Suprapubic skin (tissue), 4 donors: ENCODE measurements around the gene UGGT1. TPM values are rescaled to one million over a fixed set of nuclear protein-coding genes. Genes with fewer than 3 reads are reported as not detected.

Source experiments
- DNase-seq, 2 donors: peaks; one replicate each; pipeline ENCODE4 v3.0.0-alpha.2; 2019; ENCODE audit warnings: low spot score in 2 of 2
- H3K27ac ChIP-seq: fragments of 200-600 bp; sonication (generic); one replicate; pipeline ENCODE4 v1.5.1; 2019
- H3K27me3 ChIP-seq: fragments of 200-600 bp; sonication (generic); one replicate; pipeline ENCODE4 v1.5.1; 2019
- H3K36me3 ChIP-seq: fragments of 200-600 bp; sonication (generic); one replicate; pipeline ENCODE4 v1.5.1; 2019
- H3K4me1 ChIP-seq: fragments of 200-600 bp; sonication (generic); one replicate; pipeline ENCODE4 v1.5.1; 2019
- H3K4me3 ChIP-seq: fragments of 200-600 bp; sonication (generic); one replicate; pipeline ENCODE4 v1.5.1; 2019; ENCODE audit warnings: mild to moderate bottlenecking
- H3K9me3 ChIP-seq: fragments of 200-600 bp; sonication (generic); one replicate; pipeline ENCODE4 v1.5.1; 2019
- CTCF ChIP-seq, 2 donors: fragments of 200-600 bp in 1 of 2; fragments of 450-650 bp in 1 of 2; sonication (generic) in 1 of 2; IDR thresholded peaks; one replicate each; pipeline ENCODE4 v1.5.1; 2016 to 2019; ENCODE audit warnings: antibody characterized with exemption in 2 of 2, mild to moderate bottlenecking in 1 of 2, moderate library complexity in 1 of 2
- EP300 ChIP-seq: sonication (generic); formaldehyde crosslinking; IDR thresholded peaks from one replicate; pipeline ENCODE4 v1.6.1; 2017; ENCODE audit warnings: antibody characterized with exemption
- POLR2A ChIP-seq, 2 donors: fragments of 450-650 bp; IDR thresholded peaks; one replicate each; pipeline ENCODE4 v1.6.1; 2017; ENCODE audit warnings: antibody characterized with exemption in 2 of 2, mild to moderate bottlenecking in 2 of 2, moderate library complexity in 2 of 2
- POLR2AphosphoS5 ChIP-seq, 3 donors: sonication (generic); formaldehyde crosslinking; IDR thresholded peaks; one replicate each; pipeline ENCODE4 v1.6.1; 2017; ENCODE audit warnings: antibody characterized with exemption in 3 of 3
- WGBS: methylation state at CpG from one replicate; pipeline ENCODE4 v1.1.5; 2018; 5-methylcytosine and 5-hydroxymethylcytosine counted together
- total RNA-seq, 4 donors: library from RNA; depleted of rRNA; stranded (reverse); fragments of >200 nt; gene quantifications; one replicate each; pipeline ENCODE4 v1.1.0, GENCODE V29; 2016

UGGT1 gene
- total RNA-seq, 4 donors from 2014 or later = 31.3 to 34.6 (median 32.8) TPM

GRCh38 chr2:128157644-128158043 is 66.6 kb downstream of the UGGT1 start:
- Histone ChIP-seq H3K36me3 (peaks cover 77% of the 10 kb centered on the region), H3K9me3 (no peaks in the 10 kb centered on the region)

DNA sequence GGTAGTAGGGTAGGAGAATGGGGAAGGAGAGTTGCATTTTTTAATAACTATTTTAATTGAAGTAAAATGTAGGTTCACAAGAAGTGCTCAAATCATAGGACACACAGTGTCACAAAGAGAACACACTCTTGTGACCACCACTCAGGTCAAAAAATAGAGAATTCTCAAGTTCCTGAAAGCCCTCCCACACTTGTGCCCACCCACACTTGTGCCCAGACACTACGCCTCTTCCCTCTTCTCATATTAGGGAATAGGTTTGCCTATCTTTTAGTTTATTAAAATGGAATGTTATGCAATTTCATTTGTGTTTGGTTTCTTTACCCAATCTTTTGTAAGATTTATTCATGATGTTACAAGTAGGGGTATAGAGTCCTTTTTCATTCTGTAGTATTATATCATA is 67.2 kb downstream of the UGGT1 start:
- peaks cover 77% of the 10 kb centered on the region for H3K36me3 ChIP-seq
- H3K4me3 ChIP-seq = no peak overlapping the region
- no peaks in the 10 kb centered on the region for H3K4me1 ChIP-seq
- TF ChIP-seq POLR2AphosphoS5 (IDR thresholded peaks at IDR 0.05) (no peak), CTCF (IDR thresholded peaks at IDR 0.05) (no peak), EP300 (no peak), POLR2A (IDR thresholded peaks at IDR 0.05) (no peak)
- DNase-seq = no peak
- H3K9me3 ChIP-seq = no peaks in the 10 kb centered on the region
- no peak overlapping the region for H3K27ac ChIP-seq
- WGBS = 93% methylated on average over 1 of the region's 1 CpG
- no peaks in the 10 kb centered on the region for H3K27me3 ChIP-seq

More at GRCh38 chr2:128157644-128158043, 66.6 kb downstream of the UGGT1 start:
- Histone ChIP-seq H3K4me1 (no peaks in the 10 kb centered on the region), H3K4me3 (no peak overlapping the region), H3K27me3 (no peaks in the 10 kb centered on the region), H3K27ac (no peak overlapping the region)
- TF ChIP-seq EP300 (no peak), CTCF (IDR thresholded peaks at IDR 0.05) (no peak), POLR2AphosphoS5 (IDR thresholded peaks at IDR 0.05) (no peak), POLR2A (IDR thresholded peaks at IDR 0.05) (no peak)
- no peak for DNase-seq
- 92% methylated on average over 3 of the region's 3 CpGs for WGBS

DNA sequence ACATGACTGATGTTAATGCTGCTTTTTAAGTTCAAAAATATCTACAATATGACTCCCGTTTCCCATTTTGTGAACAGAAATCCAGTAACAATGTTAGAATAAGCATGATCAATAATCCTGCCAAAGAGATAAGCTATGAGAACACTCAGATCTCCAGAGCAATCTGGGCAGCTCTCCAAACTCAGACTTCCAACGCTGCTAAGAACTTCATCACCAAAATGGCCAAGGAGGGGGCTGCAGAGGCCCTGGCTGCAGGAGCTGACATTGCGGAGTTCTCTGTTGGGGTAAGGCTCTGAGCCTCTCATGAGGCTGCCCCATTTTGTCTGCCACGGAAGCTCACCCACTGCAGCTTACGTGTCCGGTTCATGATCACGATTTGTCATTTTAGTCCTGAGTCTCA is 68.4 kb downstream of the UGGT1 start:
- no peak for TF ChIP-seq POLR2A (IDR thresholded peaks at IDR 0.05)
- TF ChIP-seq EP300 = no peak
- no peak for TF ChIP-seq POLR2AphosphoS5 (IDR thresholded peaks at IDR 0.05)
- no peak for TF ChIP-seq CTCF (IDR thresholded peaks at IDR 0.05)
- Histone ChIP-seq H3K27me3 (no peaks in the 10 kb centered on the region), H3K4me1 (no peaks in the 10 kb centered on the region), H3K27ac (no peak overlapping the region), H3K36me3 (peaks cover 79% of the 10 kb centered on the region), H3K4me3 (no peak overlapping the region), H3K9me3 (no peaks in the 10 kb centered on the region)
- DNase-seq = no peak
- 87% methylated on average over 7 of the region's 7 CpGs for WGBS

DNA sequence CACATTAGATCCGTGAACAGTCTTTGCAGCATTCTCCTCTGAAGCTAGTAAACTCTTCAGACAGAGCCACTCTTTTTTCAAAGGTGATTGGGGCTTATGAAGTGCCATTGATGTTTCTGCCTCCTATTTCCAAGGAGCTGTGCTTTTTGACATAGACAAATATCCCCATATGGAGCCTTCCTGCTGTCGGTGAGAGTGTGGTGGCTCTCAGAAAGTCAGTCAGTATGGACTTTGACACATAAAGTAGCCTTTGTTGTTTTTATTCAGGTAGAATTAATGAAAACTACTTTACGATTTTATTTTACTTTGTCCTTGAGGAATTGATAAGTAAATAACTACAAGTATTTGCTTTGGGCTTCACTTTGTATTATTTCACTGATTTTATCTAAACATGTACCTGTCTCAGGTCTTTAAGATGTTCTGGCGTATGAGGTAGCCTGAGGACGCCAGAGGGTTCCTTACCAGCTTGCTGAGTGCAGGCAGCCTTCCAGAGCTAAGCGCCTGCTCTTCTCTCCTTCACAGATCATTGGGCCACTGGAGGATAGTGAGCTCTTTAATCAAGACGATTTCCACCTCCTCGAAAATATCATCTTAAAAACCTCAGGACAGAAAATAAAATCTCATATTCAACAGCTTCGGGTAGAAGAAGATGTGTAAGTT is 69.7 kb downstream of the UGGT1 start:
- H3K27me3 ChIP-seq = no peaks in the 10 kb centered on the region
- TF ChIP-seq POLR2AphosphoS5 (IDR thresholded peaks at IDR 0.05) (no peak), CTCF (IDR thresholded peaks at IDR 0.05) (no peak), POLR2A (IDR thresholded peaks at IDR 0.05) (no peak), EP300 (no peak)
- peaks cover 84% of the 10 kb centered on the region for H3K36me3 ChIP-seq
- no peak overlapping the region for H3K4me3 ChIP-seq
- DNase-seq = no peak
- no peak overlapping the region for H3K27ac ChIP-seq
- WGBS = 92% methylated on average over 9 of the region's 9 CpGs
- H3K4me1 ChIP-seq = no peaks in the 10 kb centered on the region
- no peaks in the 10 kb centered on the region for H3K9me3 ChIP-seq

DNA sequence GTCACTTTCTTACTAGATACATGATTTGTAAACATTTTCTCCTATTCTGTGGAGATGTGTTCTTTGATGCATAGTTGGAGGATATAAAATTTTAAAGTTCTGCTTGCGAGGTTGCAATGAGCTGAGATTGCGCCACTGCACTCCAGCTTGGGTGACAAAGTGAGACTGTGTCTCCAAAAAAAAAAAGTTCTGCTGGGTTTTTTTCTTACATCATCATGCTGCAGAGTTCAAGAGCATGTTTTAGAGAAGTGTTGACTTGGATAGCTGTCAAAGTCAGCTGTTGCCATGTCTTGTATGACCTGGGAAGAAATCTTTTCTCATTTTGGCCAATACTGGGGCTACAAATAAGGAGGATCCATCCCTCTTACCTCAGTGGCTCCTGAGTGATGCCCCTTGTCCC is 71.3 kb downstream of the UGGT1 start:
- no peak for DNase-seq
- no peak overlapping the region for H3K27ac ChIP-seq
- TF ChIP-seq CTCF (IDR thresholded peaks at IDR 0.05) = no peak
- TF ChIP-seq POLR2AphosphoS5 (IDR thresholded peaks at IDR 0.05) = no peak
- no peak for TF ChIP-seq EP300
- no peak for TF ChIP-seq POLR2A (IDR thresholded peaks at IDR 0.05)
- WGBS = 91% methylated on average over 2 of the region's 2 CpGs
- H3K4me3 ChIP-seq = no peak overlapping the region
- H3K36me3 ChIP-seq = peaks cover 87% of the 10 kb centered on the region
- no peaks in the 10 kb centered on the region for H3K27me3 ChIP-seq
- H3K9me3 ChIP-seq = no peaks in the 10 kb centered on the region
- H3K4me1 ChIP-seq = no peaks in the 10 kb centered on the region
